Natural killer cell treated with Interleukin-12 subunit alpha and Interleukin-12 subunit beta and Interleukin-15 and Interleukin-18, amount 100 ng/mL, for 72 hours (primary cell): ENCODE results near the gene SLC44A4. TPM values are rescaled to one million over a fixed set of nuclear protein-coding genes. Genes with fewer than 3 reads are reported as not detected.
"Not testable (repeated sequence)": the region's sequence is repeated elsewhere in the genome, so short reads cannot be mapped to it uniquely, and the experiment has no call there.

ENCODE experiments used
- ATAC-seq, 2 donors: fragments of 150-1000 bp; cut with Tn5 transposase in 1 of 2; sonication (Bioruptor Pico), chemical (Tn5 transposase) in 1 of 2; 2 replicates each; pipeline ENCODE4 v1.10.0; 2021
- DNase-seq: peaks from one replicate; pipeline ENCODE4 v3.0.0; 2022; ENCODE audit warnings: low spot score
- H3K27ac Mint-ChIP-seq, 2 donors: 1 replicate in 1 of 2; 2 replicates in 1 of 2; pipeline ENCODE4 v1.8.0; 2022; ENCODE audit warnings: mixed read lengths in 2 of 2, mild to moderate bottlenecking in 1 of 2, moderate library complexity in 1 of 2
- H3K27me3 Mint-ChIP-seq, 2 donors: 1 replicate in 1 of 2; 2 replicates in 1 of 2; pipeline ENCODE4 v1.8.0; 2022; ENCODE audit warnings: mixed read lengths in 2 of 2
- H3K36me3 Mint-ChIP-seq: one replicate; pipeline ENCODE4 v1.8.0; 2022; ENCODE audit warnings: mixed read lengths
- H3K4me1 Mint-ChIP-seq, 2 donors: 1 replicate in 1 of 2; 2 replicates in 1 of 2; pipeline ENCODE4 v1.8.0; 2022; ENCODE audit warnings: low read depth in 2 of 2, mixed read lengths in 2 of 2, mild to moderate bottlenecking in 1 of 2
- H3K4me3 Mint-ChIP-seq: one replicate; pipeline ENCODE4 v1.8.0; 2022; ENCODE audit warnings: mixed read lengths
- H3K9me3 Mint-ChIP-seq: 2 replicates; pipeline ENCODE4 v1.8.0; 2022; ENCODE audit warnings: mixed read lengths
- total RNA-seq, 2 donors: library from RNA; stranded (reverse); gene quantifications; one replicate each; pipeline ENCODE4 v1.2.3, GENCODE V29; 2022

Gene SLC44A4
- total RNA-seq, 2 donors from 2014 or later, result not detected

- Mint-ChIP-seq H3K4me3 (peak overlapping the region; percentile 92), H3K27ac (peak overlapping the region; percentile 92 to 93), H3K4me1 (peaks cover 49 to 59% of the 10 kb centered on the region in 2 donors)
- DNase-seq, H3K27me3 Mint-ChIP-seq, H3K9me3 Mint-ChIP-seq, ATAC-seq, H3K36me3 Mint-ChIP-seq: not testable (repeated sequence)
These were observed 60.8 kb downstream of the SLC44A4 start for GRCh38 chr6:31817929-31818511.

DNA sequence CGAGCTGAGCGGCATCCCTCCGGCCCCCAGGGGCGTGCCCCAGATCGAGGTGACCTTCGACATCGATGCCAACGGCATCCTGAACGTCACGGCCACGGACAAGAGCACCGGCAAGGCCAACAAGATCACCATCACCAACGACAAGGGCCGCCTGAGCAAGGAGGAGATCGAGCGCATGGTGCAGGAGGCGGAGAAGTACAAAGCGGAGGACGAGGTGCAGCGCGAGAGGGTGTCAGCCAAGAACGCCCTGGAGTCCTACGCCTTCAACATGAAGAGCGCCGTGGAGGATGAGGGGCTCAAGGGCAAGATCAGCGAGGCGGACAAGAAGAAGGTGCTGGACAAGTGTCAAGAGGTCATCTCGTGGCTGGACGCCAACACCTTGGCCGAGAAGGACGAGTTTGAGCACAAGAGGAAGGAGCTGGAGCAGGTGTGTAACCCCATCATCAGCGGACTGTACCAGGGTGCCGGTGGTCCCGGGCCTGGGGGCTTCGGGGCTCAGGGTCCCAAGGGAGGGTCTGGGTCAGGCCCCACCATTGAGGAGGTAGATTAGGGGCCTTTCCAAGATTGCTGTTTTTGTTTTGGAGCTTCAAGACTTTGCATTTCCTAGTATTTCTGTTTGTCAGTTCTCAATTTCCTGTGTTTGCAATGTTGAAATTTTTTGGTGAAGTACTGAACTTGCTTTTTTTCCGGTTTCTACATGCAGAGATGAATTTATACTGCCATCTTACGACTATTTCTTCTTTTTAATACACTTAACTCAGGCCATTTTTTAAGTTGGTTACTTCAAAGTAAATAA is 61.5 kb downstream of the SLC44A4 start:
- DNase-seq, H3K9me3 Mint-ChIP-seq, ATAC-seq, H3K36me3 Mint-ChIP-seq, H3K27me3 Mint-ChIP-seq: not testable (repeated sequence)
- peaks cover 52 to 59% of the 10 kb centered on the region in 2 donors for H3K4me1 Mint-ChIP-seq
- H3K4me3 Mint-ChIP-seq, result peak overlapping the region; percentile 92
- peak overlapping the region; percentile 92 to 93 for H3K27ac Mint-ChIP-seq

GRCh38 chr6:31815025-31815838 is 63.6 kb downstream of the SLC44A4 start, which contains the start of the genes HSPA1A and HSPA1L:
TSS of gene HSPA1A (plus strand) at chr6:31815543. CDS start at chr6:31815757, 214 bp downstream.
TSS of gene HSPA1L (minus strand) at chr6:31815283. CDS start at chr6:31811972, 3,311 bp downstream.
- H3K27ac Mint-ChIP-seq, result peak within 1 kb of the TSS; percentile 99 to 100
- no peaks in the 10 kb centered on the region for H3K27me3 Mint-ChIP-seq
- peak within 1 kb of the TSS; percentile 92 for H3K4me3 Mint-ChIP-seq
- peak; percentile 93 for DNase-seq
- H3K4me1 Mint-ChIP-seq, result peaks cover 40 to 58% of the 10 kb centered on the region in 2 donors
- ATAC-seq, result peak; percentile 73 to 78
- no peaks in the 10 kb centered on the region for H3K9me3 Mint-ChIP-seq
- H3K36me3 Mint-ChIP-seq, result peaks cover 8% of the 10 kb centered on the region

- ATAC-seq (peak; percentile 62 to 82), DNase-seq (peak; percentile 91)
- Mint-ChIP-seq H3K4me1 (peaks cover 37 to 56% of the 10 kb centered on the region in 2 donors), H3K4me3 (peak overlapping the region; percentile 92), H3K9me3 (no peaks in the 10 kb centered on the region), H3K27ac (peak overlapping the region; percentile 99 to 100), H3K27me3 (no peaks in the 10 kb centered on the region), H3K36me3 (peaks cover 11% of the 10 kb centered on the region)
These were observed 64.1 kb downstream of the SLC44A4 start for GRCh38 chr6:31814677-31815024.

GRCh38 chr6:31813465-31813849 is 65.3 kb downstream of the SLC44A4 start:
- DNase-seq (no peak), ATAC-seq (no peak)
- peak overlapping the region; percentile 92 for H3K4me3 Mint-ChIP-seq
- H3K9me3 Mint-ChIP-seq, result no peaks in the 10 kb centered on the region
- H3K27me3 Mint-ChIP-seq, result no peaks in the 10 kb centered on the region
- peak overlapping the region; percentile 99 to 100 for H3K27ac Mint-ChIP-seq
- peaks cover 11% of the 10 kb centered on the region for H3K36me3 Mint-ChIP-seq
- peaks cover 34 to 54% of the 10 kb centered on the region in 2 donors for H3K4me1 Mint-ChIP-seq

Other genes starting within 250 kb of the SLC44A4 start
- gene BAG6, start 226.3 kb downstream of the SLC44A4 start, total RNA-seq, result 100 to 1,000 TPM; 284 to 337 TPM
- gene APOM, start 223.1 kb downstream of the SLC44A4 start, total RNA-seq, result 1 to 10 TPM in 1 of 2 donors, under 1 TPM in 1; 0.76 to 1.3 TPM
- gene C6orf47, start 218.2 kb downstream of the SLC44A4 start, total RNA-seq, result 10 to 100 TPM; 26.9 to 34.0 TPM
- gene GPANK1, start 214.0 kb downstream of the SLC44A4 start, total RNA-seq, result 10 to 100 TPM; 34.5 to 40.9 TPM
- gene CSNK2B, start 212.9 kb downstream of the SLC44A4 start, total RNA-seq, result 100 to 1,000 TPM; 205 to 247 TPM
- gene LY6G5B, start 209.0 kb downstream of the SLC44A4 start, total RNA-seq, result 10 to 100 TPM; 24.0 to 37.9 TPM
- 1 to 10 TPM; 5.4 to 8.8 TPM for gene LY6G5C, start 197.9 kb downstream of the SLC44A4 start, total RNA-seq
- 10 to 100 TPM; 60.6 to 77.5 TPM for gene ABHD16A, start 175.7 kb downstream of the SLC44A4 start, total RNA-seq
- not detected for gene LY6G6F, start 172.1 kb downstream of the SLC44A4 start, total RNA-seq
- not detected for gene LY6G6D, start 163.6 kb downstream of the SLC44A4 start, total RNA-seq
- gene LY6G6C, start 157.3 kb downstream of the SLC44A4 start, total RNA-seq, result not detected
- gene MPIG6B, start 155.6 kb downstream of the SLC44A4 start, total RNA-seq, result under 1 TPM in 1 of 2 donors, not detected in 1; 0.21 TPM
- 10 to 100 TPM; 18.8 to 24.4 TPM for gene DDAH2, start 149.7 kb downstream of the SLC44A4 start, total RNA-seq
- 100 to 1,000 TPM; 468 to 581 TPM for gene CLIC1, start 142.5 kb downstream of the SLC44A4 start, total RNA-seq
- gene MSH5, start 139.0 kb downstream of the SLC44A4 start, total RNA-seq, result 100 to 1,000 TPM in 1 of 2 donors, 10 to 100 TPM in 1; 36.2 to 154 TPM
- 10 to 100 TPM in 1 of 2 donors, 1 to 10 TPM in 1; 9.2 to 25.2 TPM for gene SAPCD1, start 116.3 kb downstream of the SLC44A4 start, total RNA-seq
- gene VWA7, start 101.7 kb downstream of the SLC44A4 start, total RNA-seq, result 1 to 10 TPM; 1.4 to 2.1 TPM
- 100 to 1,000 TPM in 1 of 2 donors, 10 to 100 TPM in 1; 90.7 to 226 TPM for gene VARS1, start 83.2 kb downstream of the SLC44A4 start, total RNA-seq
- gene LSM2, start 72.0 kb downstream of the SLC44A4 start, total RNA-seq, result 100 to 1,000 TPM in 1 of 2 donors, 10 to 100 TPM in 1; 94.6 to 113 TPM
- 1 to 10 TPM; 1.7 to 4.1 TPM for gene HSPA1L, start 63.7 kb downstream of the SLC44A4 start, total RNA-seq
- 100 to 1,000 TPM; 160 to 262 TPM for gene HSPA1A, start 63.5 kb downstream of the SLC44A4 start, total RNA-seq
- gene HSPA1B, start 51.3 kb downstream of the SLC44A4 start, total RNA-seq, result 100 to 1,000 TPM; 107 to 113 TPM
- 10 to 100 TPM; 37.2 to 46.6 TPM for gene NEU1, start 16.2 kb downstream of the SLC44A4 start, total RNA-seq
- gene EHMT2, start 18.7 kb upstream of the SLC44A4 start, total RNA-seq, result 10 to 100 TPM; 34.4 to 69.1 TPM
- gene ZBTB12, start 23.1 kb upstream of the SLC44A4 start, total RNA-seq, result 1 to 10 TPM; 1.4 to 2.9 TPM
- under 1 TPM in 1 of 2 donors, not detected in 1; 0.92 TPM for gene C2, start 48.7 kb upstream of the SLC44A4 start, total RNA-seq
- under 1 TPM; 0.33 to 0.40 TPM for gene CFB, start 67.1 kb upstream of the SLC44A4 start, total RNA-seq
- 10 to 100 TPM; 61.5 to 78.0 TPM for gene NELFE, start 80.0 kb upstream of the SLC44A4 start, total RNA-seq
- gene SKIC2, start 80.2 kb upstream of the SLC44A4 start, total RNA-seq, result 100 to 1,000 TPM; 103 to 164 TPM
- 10 to 100 TPM; 11.4 to 27.5 TPM for gene DXO, start 93.1 kb upstream of the SLC44A4 start, total RNA-seq
- 10 to 100 TPM in 1 of 2 donors, 1 to 10 TPM in 1; 4.4 to 13.3 TPM for gene C4A, start 103.1 kb upstream of the SLC44A4 start, total RNA-seq
- 1 to 10 TPM; 3.4 to 5.0 TPM for gene C4B, start 135.8 kb upstream of the SLC44A4 start, total RNA-seq
- gene CYP21A2, start 159.4 kb upstream of the SLC44A4 start, total RNA-seq, result 1 to 10 TPM in 1 of 2 donors, not detected in 1; 1.3 TPM
- gene TNXB, start 230.3 kb upstream of the SLC44A4 start, total RNA-seq, result 1 to 10 TPM; 3.8 to 6.7 TPM
- 100 to 1,000 TPM; 125 to 132 TPM for gene ATF6B, start 249.2 kb upstream of the SLC44A4 start, total RNA-seq